NCI-H2196 treated with DMSO at 0.1 percent for 48 hours (cell line): ENCODE results near the gene NXF3.
"Not testable (repeated sequence)": the region's sequence is repeated elsewhere in the genome, so short reads cannot be mapped to it uniquely, and the experiment has no call there.

Experiments
- DNase-seq: peaks from one replicate; lab custom pipeline; 2025; ENCODE audit not compliant: unreplicated experiment; lab: John Stamatoyannopoulos, UW

NXF3 gene, protein sequence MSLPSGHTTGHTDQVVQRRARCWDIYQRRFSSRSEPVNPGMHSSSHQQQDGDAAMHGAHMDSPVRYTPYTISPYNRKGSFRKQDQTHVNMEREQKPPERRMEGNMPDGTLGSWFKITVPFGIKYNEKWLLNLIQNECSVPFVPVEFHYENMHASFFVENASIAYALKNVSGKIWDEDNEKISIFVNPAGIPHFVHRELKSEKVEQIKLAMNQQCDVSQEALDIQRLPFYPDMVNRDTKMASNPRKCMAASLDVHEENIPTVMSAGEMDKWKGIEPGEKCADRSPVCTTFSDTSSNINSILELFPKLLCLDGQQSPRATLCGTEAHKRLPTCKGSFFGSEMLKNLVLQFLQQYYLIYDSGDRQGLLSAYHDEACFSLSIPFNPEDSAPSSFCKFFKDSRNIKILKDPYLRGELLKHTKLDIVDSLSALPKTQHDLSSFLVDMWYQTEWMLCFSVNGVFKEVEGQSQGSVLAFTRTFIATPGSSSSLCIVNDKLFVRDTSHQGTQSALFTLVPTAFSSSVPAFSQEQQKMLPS

GRCh38 chrX:103092942-103093341 lies at the start of gene NXF3:
Gene NXF3, minus strand, starts transcription at chrX:103093143. Its CDS starts 120 bp downstream, at chrX:103093023.
- no peak for DNase-seq

DNA sequence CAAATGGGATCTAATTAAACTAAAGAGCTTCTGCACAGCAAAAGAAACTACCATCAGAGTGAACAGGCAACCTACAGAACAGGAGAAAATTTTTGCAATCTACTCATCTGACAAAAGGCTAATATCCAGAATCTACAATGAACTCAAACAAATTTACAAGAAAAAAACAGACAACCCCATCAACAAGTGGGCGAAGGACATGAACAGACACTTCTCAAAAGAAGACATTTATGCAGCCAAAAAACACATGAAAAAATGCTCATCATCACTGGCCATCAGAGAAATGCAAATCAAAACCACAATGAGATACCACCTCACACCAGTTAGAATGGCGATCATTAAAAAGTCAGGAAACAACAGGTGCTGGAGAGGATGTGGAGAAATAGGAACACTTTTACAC lies 43.6 kb upstream of the NXF3 start:
- not testable (repeated sequence) for DNase-seq

DNA sequence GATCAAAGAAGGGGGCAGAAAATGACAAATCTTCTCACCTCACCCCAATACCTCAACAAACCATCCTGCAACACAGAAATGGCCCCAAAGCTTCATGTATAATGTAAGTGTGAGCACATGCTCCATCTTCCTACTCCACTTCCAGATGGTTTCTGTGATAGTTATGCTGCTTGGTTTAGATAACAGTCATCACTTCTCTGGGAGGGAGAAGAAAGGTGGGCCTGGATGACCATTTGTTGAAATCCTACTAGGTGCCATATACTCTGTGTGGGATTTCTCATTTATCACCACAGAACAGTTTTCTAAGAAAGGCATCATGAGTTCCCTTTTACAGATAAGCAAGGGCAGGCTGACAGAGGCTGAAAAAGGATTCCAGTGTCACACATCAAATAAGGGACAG lies 31.3 kb upstream of the NXF3 start:
- no peak for DNase-seq

GRCh38 chrX:103120748-103121147 lies 27.8 kb upstream of the NXF3 start:
- DNase-seq: no peak

DNA sequence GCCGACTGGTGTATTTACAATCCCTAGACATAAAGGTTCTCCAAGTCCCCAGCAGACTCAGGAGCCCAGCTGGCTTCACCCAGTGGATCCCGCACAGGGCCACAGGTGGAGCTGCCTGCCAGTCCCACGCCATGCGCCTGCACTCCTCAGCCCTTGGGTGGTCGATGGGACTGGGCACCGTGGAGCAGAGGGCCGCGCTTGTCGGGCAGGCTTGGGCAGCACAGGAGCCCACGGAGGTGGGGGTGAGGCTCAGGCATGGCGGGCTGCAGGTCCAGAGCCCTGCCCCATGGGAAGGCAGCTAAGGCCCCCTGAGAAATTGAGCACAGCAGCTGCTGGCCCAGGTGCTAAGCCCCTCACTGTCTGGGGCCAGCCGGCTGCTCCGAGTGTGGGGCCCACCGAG lies 24.0 kb upstream of the NXF3 start:
- not testable (repeated sequence) for DNase-seq

DNA sequence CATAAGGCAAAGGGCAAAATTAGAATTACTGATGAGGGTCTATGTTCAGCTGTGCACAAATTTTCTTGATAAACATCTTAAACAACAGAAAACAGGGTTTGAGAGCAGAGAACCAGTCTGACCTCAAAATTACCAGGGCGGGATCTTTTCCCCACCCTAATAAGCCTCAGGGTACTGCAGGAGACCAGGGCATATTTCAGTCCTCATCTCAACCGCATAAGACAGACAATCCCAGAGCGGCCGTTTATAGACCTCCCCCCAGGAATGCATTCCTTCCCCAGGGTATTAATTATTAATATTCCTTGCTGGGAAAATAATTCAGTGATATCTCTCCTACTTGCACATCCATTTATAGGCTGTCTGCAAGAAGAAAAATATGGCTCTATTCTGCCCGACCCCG lies 16.6 kb upstream of the NXF3 start:
- not testable (repeated sequence) for DNase-seq

DNA sequence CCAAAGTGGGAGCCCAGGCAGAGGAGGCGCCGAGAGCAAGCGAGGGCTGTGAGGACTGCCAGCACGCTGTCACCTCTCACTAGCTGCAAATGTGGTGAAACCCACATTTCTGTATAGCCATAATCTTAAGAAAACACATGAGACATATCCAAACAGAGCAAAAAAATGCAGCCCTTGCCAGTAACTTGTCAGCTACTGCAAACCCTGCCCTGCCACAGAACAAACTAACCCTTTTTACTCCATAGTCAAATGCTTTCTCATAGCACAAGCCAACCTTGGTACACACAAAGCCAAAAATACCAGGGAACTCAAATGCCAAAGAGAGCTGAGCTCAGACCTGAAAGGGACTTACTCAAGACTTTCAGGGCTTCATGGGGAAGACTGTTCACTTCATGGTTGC lies 14.9 kb upstream of the NXF3 start:
- DNase-seq: no peak

- DNase-seq: not testable (repeated sequence)
Observed at GRCh38 chrX:103107227-103107737, 14.3 kb upstream of the NXF3 start.

- not testable (repeated sequence) for DNase-seq
Observed at GRCh38 chrX:103104370-103104769, 11.4 kb upstream of the NXF3 start.

GRCh38 chrX:103103866-103104265 lies 10.9 kb upstream of the NXF3 start:
- DNase-seq: not testable (repeated sequence)

DNA sequence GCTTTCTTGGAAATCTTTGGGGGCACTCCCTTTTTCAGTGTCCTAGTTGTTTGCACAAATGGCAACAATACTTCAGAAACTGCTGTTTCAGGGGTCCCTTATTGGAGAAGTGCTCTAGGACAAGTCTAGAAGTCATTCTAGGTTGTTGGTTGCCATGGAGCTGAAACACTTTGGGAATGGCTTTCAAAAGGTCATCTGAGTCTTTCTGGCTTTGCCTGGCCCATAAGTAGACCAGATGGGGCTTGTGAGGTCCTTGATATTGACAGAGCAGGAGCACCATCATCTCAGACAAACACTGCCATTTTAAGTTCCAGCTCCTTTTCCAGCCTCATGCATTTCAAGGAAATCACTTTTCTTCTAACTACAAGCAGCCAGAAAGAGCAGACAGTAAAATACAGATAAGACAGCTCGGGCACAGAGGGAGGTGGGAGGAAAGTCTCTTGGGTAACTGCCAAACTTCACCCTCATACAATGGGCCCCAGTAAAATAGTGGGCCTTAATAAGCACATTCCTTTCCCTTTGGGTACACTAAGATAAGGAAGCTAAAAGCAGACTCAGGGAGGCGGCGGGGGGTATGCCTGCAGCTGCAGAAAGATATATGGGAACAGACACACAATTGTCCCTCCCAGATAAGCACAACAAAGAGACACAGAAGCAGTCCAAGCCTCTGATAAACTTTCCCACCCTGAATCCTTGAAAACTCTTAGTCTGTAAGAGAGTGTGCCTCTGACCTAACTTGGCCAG lies 8.5 kb upstream of the NXF3 start:
- no peak for DNase-seq

GRCh38 chrX:103100484-103100883 lies 7.5 kb upstream of the NXF3 start:
- no peak for DNase-seq

GRCh38 chrX:103099691-103100090 lies 6.7 kb upstream of the NXF3 start:
- DNase-seq: no peak

DNA sequence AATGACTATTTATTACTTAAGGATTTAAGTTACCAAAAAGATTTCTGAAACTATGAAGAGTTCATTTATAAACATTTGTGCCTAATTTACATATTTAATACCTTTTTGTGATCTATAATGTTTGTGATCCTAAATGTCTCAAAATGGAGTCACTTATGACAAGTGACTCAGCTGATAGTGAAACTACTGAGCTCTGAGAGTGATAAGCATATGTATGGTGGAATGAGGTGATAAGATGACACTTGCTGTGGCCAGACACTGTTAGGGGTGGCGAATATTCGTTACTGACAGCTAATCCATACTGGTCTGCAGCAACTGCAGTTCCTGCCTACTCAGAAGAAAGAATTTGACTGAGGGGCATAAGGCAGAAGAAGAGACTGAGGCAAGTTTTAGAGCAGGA lies 5.5 kb upstream of the NXF3 start:
- no peak for DNase-seq

GRCh38 chrX:103081051-103081450 lies 11.9 kb downstream of the NXF3 start:
- DNase-seq: no peak

- no peak for DNase-seq
Observed at GRCh38 chrX:103073467-103073866, 19.5 kb downstream of the NXF3 start.

DNA sequence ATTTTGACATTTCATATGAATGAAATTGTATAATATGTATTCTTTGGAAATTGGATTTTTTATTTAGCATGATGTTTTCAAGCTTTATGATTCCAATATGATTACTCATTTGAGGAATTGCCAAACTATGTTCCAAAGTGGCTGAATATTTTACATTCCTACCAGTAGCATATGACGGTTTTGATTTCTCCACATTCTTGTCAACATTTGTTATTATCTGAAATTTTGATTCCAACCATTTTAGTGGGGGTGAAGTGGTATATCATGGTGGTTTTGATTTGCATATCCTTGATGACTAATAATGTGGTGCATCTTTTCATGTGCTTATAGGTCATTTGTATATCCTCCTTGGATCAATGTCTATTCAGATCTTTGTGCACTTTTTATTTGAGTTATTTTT lies 26.3 kb downstream of the NXF3 start:
- DNase-seq: no peak

DNA sequence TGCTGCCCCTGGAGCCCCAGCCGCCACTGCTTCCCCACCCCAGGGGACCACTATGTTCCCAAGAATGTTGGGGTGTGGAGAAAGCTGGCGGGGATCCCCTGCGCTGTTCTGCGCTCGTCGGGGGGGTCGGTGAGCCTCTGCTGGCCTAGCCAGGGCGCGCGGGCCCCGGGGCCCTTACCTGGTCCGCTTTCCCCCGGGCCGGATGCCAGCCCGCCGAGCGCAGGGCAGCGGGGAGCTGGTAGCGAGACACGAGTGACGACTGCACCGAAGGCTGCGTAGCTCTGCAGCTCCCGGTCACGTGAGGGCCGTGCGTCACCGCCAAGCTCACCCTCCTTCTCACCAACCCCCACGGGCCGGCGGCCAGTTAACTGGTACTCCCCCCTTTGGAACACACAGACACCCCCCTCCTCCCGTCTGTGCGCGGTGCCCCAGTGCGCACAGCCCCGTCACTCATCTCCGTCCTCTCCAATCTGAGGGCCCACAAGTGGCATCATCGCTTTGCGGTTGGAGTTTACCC lies 29.0 kb downstream of the NXF3 start, which contains the start of gene BEX1:
BEX1 (minus strand) TSS at position 254 of the 517 bp plus-strand sequence. CDS start 897 bp downstream, outside the sequence.
- peak; percentile 70 for DNase-seq

DNA sequence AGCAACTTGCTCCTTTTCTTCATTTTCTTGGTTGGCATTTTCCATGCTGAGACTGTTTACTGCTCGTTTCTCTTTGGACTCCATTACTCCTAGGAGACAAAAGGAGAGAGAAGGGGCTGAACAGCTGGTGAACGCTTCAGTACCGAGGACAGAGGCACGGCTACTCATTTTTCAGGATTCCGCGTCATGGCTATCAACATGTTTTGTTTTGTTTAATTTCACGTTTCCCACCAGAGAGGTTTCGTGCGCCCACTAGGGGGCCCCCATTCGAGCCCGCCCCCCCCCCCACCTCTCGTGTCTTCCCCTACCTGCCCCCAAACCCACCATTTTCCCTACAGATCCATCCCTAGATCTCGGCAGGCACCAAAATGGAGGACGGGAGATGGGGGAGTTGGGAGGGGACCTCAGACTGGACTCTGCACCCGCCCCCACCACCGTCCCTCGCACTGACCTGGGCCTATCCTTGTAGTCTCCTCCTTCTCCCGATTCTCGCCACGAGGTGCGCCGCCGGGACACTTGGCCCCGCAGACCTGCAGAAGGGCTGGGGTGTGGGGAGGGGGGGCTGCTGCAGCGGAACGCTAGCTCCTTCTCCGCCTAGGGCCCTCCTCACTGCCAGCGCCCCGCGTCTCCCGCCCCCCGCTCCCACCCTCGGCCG lies 29.6 kb downstream of the NXF3 start:
- peak; percentile 33 for DNase-seq

DNA sequence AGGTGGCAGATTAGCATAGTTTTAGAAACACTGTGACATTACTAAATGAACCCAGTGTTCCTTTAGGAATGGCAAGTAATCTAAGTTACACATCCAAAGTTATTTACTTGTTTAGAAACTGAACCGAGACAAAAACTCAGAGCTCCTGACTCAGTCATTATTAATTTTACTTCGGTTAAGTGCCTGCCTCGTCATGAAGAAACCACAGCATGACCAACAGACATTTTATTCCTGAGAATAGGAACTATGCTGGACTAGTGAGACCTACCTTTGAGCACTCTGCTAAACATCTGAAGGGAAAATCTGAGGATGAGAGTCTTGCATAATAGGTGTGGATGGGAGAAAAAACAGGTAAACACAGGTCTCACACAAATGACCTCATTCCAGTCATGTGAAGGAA lies 31.5 kb downstream of the NXF3 start:
- DNase-seq: no peak

DNA sequence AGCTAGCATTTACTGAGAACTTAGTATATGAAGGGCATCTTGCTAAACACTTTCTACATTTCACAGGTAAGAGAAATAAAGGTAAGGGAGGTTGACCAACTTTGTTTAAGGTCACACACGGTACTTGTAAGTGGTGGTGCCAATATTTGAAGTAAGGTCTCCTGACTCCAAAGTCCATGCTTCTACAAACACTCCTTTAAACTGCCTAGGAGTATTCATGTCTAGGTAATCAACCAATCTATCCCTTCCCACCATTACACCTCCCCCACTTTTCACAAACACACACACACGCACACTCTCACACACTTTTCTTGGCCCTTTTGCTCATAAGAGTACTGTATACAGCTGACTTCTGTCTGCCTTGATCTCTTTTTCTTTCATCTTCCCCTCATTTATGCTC lies 36.0 kb downstream of the NXF3 start:
- DNase-seq: no peak
